B cell (primary cell): ENCODE measurements around the gene PPP1R12B. TPM values are rescaled to one million over a fixed set of nuclear protein-coding genes. Genes with fewer than 3 reads are reported as not detected.

Source experiments
- ATAC-seq: fragments of 200-7000 bp; cut with Tn5 transposase; one replicate; pipeline ENCODE4 v1.10.0; 2021; ENCODE audit warnings: low read depth, mild to moderate bottlenecking, moderate number of reproducible peaks, moderate library complexity
- CTCF ChIA-PET: fragments of 350-600 bp; sonication (Branson Sonifier 250); formaldehyde crosslinking; loops from one replicate; lab custom pipeline; 2021; ENCODE audit warnings: antibody characterized with exemption, inconsistent platforms; lab: Charles Lee
- POLR2A ChIA-PET: fragments of 350-600 bp; sonication (Branson Sonifier 250); formaldehyde crosslinking; loops from one replicate; lab custom pipeline; 2021; ENCODE audit warnings: antibody characterized with exemption; lab: Charles Lee
- DNase-seq: peaks from one replicate; pipeline ENCODE4 v3.0.0; 2013
- H2AFZ ChIP-seq: 2 replicates; pipeline ENCODE4 v1.6.1; 2012; ENCODE audit warnings: mild to moderate bottlenecking, low read depth, low read length; ENCODE audit not compliant: insufficient read depth, poor library complexity, severe bottlenecking
- H3K27ac ChIP-seq, 2 donors: 1 replicate in 1 of 2; 2 replicates in 1 of 2; pipeline ENCODE4 v1.5.1; 2012 to 2013; ENCODE audit warnings: low read length in 2 of 2, mild to moderate bottlenecking in 2 of 2, moderate library complexity in 1 of 2
- H3K27me3 ChIP-seq, 4 experiments: fragments of 200-600 bp in 1 of 4; sonication (generic) in 1 of 4; replicated peaks in 1 of 4; 1 replicate in 2 of 4; 2 replicates in 2 of 4; pipeline versions ENCODE4 v1.6.1 to v1.7.0; 2013 to 2016; ENCODE audit warnings: low read length in 3 of 4, mild to moderate bottlenecking in 2 of 4, mixed read lengths in 1 of 4, moderate library complexity in 1 of 4; ENCODE audit not compliant: insufficient read depth in 4 of 4, control insufficient read depth in 3 of 4; ENCODE audit errors: control extremely low read depth in 1 of 4
- H3K36me3 ChIP-seq, 2 experiments: replicated peaks in 1 of 2; 1 replicate in 1 of 2; 2 replicates in 1 of 2; pipeline versions ENCODE4 v1.6.1 to v1.7.1; 2013; ENCODE audit warnings: low read length in 1 of 2; ENCODE audit not compliant: insufficient read depth in 2 of 2, control insufficient read depth in 1 of 2; ENCODE audit errors: control extremely low read depth in 1 of 2, extremely low read depth in 1 of 2
- H3K4me1 ChIP-seq, 2 donors: fragments of 200-600 bp in 1 of 2; sonication (generic) in 1 of 2; 1 replicate in 1 of 2; 2 replicates in 1 of 2; pipeline versions ENCODE4 v1.5.1 to v1.6.1; 2013 to 2017; ENCODE audit warnings: low read length in 2 of 2; ENCODE audit not compliant: control insufficient read depth in 2 of 2, insufficient read depth in 2 of 2
- H3K4me2 ChIP-seq: replicated peaks from 2 replicates; pipeline ENCODE3; 2012; ENCODE audit warnings: mild to moderate bottlenecking, low read depth, low read length; ENCODE audit not compliant: poor library complexity, severe bottlenecking
- H3K4me3 ChIP-seq, 5 experiments: fragments of 200-600 bp in 1 of 5; sonication (generic) in 1 of 5; 1 replicate in 3 of 5; 2 replicates in 2 of 5; pipeline versions ENCODE4 v1.5.1 to v1.7.0; 2011 to 2016; ENCODE audit warnings: low read length in 4 of 5, mild to moderate bottlenecking in 4 of 5, low read depth in 2 of 5, control low read depth in 1 of 5, moderate library complexity in 1 of 5; ENCODE audit not compliant: insufficient read depth in 1 of 5; ENCODE audit errors: control extremely low read depth in 1 of 5, extremely low read depth in 1 of 5
- H3K79me2 ChIP-seq: fragments of 200-600 bp; sonication (generic); one replicate; pipeline ENCODE4 v1.6.0; 2016; ENCODE audit warnings: low read length; ENCODE audit not compliant: control insufficient read depth, insufficient read depth
- H3K9ac ChIP-seq: fragments of 200-600 bp; sonication (generic); 2 replicates; pipeline ENCODE4 v1.6.1; 2017; ENCODE audit warnings: mild to moderate bottlenecking, low read length, moderate library complexity
- H3K9me3 ChIP-seq, 3 donors: one replicate each; pipeline versions ENCODE4 v1.6.1 to v1.7.1; 2013; ENCODE audit warnings: low read length in 2 of 3; ENCODE audit not compliant: control insufficient read depth in 2 of 3, insufficient read depth in 1 of 3; ENCODE audit errors: control extremely low read depth in 1 of 3
- H4K20me1 ChIP-seq: 2 replicates; pipeline ENCODE4 v1.6.0; 2012; ENCODE audit warnings: mild to moderate bottlenecking, low read length; ENCODE audit not compliant: insufficient read depth, control insufficient read depth, poor library complexity, severe bottlenecking
- H3K27ac Mint-ChIP-seq: one replicate; pipeline ENCODE4 v1.8.0; 2021; ENCODE audit warnings: mixed read lengths
- H3K27me3 Mint-ChIP-seq: one replicate; pipeline ENCODE4 v1.8.0; 2021; ENCODE audit warnings: mixed read lengths
- H3K4me1 Mint-ChIP-seq: one replicate; pipeline ENCODE4 v1.8.0; 2021; ENCODE audit warnings: mixed read lengths
- H3K4me3 Mint-ChIP-seq: one replicate; pipeline ENCODE4 v1.8.0; 2021; ENCODE audit warnings: mixed read lengths
- H3K9me3 Mint-ChIP-seq: one replicate; pipeline ENCODE4 v1.8.0; 2022; ENCODE audit warnings: mixed read lengths; ENCODE audit not compliant: insufficient read depth
- EZH2 ChIP-seq: IDR thresholded peaks from 2 replicates; pipeline ENCODE4 v1.6.1; 2012; ENCODE audit warnings: borderline replicate concordance, low read depth, mild to moderate bottlenecking, moderate library complexity, low read length; ENCODE audit not compliant: insufficient read depth, poor library complexity, severe bottlenecking
- WGBS: methylation state at CpG from one replicate; pipeline ENCODE4 v1.1.5; 2013; ENCODE audit warnings: missing lambda C conversion rate; ENCODE audit not compliant: insufficient coverage; 5-methylcytosine and 5-hydroxymethylcytosine counted together
- intact Hi-C: fragments of 100-400 bp; cut with micrococcal nuclease; formaldehyde crosslinking; loops from one replicate; pipeline ENCODE4 v1.10.0; 2022
- polyA minus RNA-seq: library from RNA; depleted of rRNA, polyadenylated mRNA; stranded (reverse); fragments of >200 nt; gene quantifications from 2 replicates; pipeline ENCODE4 v1.2.3, GENCODE V29; 2012
- polyA plus RNA-seq: library from polyadenylated mRNA; depleted of rRNA; stranded (reverse); fragments of >200 nt; gene quantifications from 2 replicates; pipeline ENCODE4 v1.2.3, GENCODE V29; 2012
- total RNA-seq, 2 donors: library from RNA; stranded (reverse); fragments of 120-200 nt in 1 of 2; gene quantifications; 1 replicate in 1 of 2; 2 replicates in 1 of 2; pipeline versions ENCODE4 v1.2.3 to v1.2.4, GENCODE V29; 2013 to 2022
- TF ChIP-seq, protein P1 (sequence below): fragments of 200-600 bp; IDR thresholded peaks from one replicate; pipeline ENCODE4 v1.8.0; 2022; ENCODE audit warnings: antibody characterized with exemption, mild to moderate bottlenecking

PPP1R12B gene, protein sequence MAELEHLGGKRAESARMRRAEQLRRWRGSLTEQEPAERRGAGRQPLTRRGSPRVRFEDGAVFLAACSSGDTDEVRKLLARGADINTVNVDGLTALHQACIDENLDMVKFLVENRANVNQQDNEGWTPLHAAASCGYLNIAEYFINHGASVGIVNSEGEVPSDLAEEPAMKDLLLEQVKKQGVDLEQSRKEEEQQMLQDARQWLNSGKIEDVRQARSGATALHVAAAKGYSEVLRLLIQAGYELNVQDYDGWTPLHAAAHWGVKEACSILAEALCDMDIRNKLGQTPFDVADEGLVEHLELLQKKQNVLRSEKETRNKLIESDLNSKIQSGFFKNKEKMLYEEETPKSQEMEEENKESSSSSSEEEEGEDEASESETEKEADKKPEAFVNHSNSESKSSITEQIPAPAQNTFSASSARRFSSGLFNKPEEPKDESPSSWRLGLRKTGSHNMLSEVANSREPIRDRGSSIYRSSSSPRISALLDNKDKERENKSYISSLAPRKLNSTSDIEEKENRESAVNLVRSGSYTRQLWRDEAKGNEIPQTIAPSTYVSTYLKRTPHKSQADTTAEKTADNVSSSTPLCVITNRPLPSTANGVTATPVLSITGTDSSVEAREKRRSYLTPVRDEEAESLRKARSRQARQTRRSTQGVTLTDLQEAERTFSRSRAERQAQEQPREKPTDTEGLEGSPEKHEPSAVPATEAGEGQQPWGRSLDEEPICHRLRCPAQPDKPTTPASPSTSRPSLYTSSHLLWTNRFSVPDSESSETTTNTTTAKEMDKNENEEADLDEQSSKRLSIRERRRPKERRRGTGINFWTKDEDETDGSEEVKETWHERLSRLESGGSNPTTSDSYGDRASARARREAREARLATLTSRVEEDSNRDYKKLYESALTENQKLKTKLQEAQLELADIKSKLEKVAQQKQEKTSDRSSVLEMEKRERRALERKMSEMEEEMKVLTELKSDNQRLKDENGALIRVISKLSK
- 36.8 and 49.6 TPM in 2 replicates for total RNA-seq
- 16.5 TPM for total RNA-seq (2013)
- polyA plus RNA-seq, result 4.8 and 7.1 TPM in 2 replicates
- polyA minus RNA-seq, result 32.2 and 50.3 TPM in 2 replicates

- Histone ChIP-seq H2AFZ (peak within 1 kb of the TSS; percentile 86), H3K9ac (peak within 1 kb of the TSS; percentile 84), H3K9me3 (no peaks in the 10 kb centered on the region), H3K4me1 (peaks cover 11 to 12% of the 10 kb centered on the region in 2 donors), H3K27ac (peak within 1 kb of the TSS; percentile 3 to 79), H4K20me1 (no peaks in the 10 kb centered on the region), H3K4me2 (peak within 1 kb of the TSS; percentile 83), H3K36me3 (no peaks in the 10 kb centered on the region), H3K79me2 (peaks cover 45% of the 10 kb centered on the region), H3K4me3 (peak within 1 kb of the TSS; percentile 74 to 97 (median 89)), H3K27me3 (no peaks in the 10 kb centered on the region)
- no peak for TF ChIP-seq EZH2
- TF ChIP-seq, protein P1, sequence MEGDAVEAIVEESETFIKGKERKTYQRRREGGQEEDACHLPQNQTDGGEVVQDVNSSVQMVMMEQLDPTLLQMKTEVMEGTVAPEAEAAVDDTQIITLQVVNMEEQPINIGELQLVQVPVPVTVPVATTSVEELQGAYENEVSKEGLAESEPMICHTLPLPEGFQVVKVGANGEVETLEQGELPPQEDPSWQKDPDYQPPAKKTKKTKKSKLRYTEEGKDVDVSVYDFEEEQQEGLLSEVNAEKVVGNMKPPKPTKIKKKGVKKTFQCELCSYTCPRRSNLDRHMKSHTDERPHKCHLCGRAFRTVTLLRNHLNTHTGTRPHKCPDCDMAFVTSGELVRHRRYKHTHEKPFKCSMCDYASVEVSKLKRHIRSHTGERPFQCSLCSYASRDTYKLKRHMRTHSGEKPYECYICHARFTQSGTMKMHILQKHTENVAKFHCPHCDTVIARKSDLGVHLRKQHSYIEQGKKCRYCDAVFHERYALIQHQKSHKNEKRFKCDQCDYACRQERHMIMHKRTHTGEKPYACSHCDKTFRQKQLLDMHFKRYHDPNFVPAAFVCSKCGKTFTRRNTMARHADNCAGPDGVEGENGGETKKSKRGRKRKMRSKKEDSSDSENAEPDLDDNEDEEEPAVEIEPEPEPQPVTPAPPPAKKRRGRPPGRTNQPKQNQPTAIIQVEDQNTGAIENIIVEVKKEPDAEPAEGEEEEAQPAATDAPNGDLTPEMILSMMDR, result no peak
- WGBS, result under 1% methylated on average over 60 of the region's 60 CpGs
- Mint-ChIP-seq H3K9me3 (no peaks in the 10 kb centered on the region), H3K27me3 (no peaks in the 10 kb centered on the region), H3K4me3 (peak within 1 kb of the TSS; percentile 91), H3K27ac (peak within 1 kb of the TSS; percentile 90), H3K4me1 (peaks cover 29% of the 10 kb centered on the region)
- POLR2A ChIA-PET, result no interaction called here
- ATAC-seq (peak; percentile 94), DNase-seq (peak; percentile 97)
- CTCF ChIA-PET, result interaction anchor here (0.6 to 1.0 kb wide), 2 partner anchors 33 to 164 kb away, joined by 3 read pairs; no protein-coding TSS in a partner anchor
- intact Hi-C loops, result loop anchor here (1.0 to 10.0 kb wide), 5 partner anchors 206 to 658 kb away; partner anchors contain the start of genes ADIPOR1, PCAT6, RNPEP and TMEM183A
Measured at GRCh38 chr1:202348509-202349205, at the start of gene PPP1R12B. Gene PPP1R12B, plus strand, starts transcription at chr1:202348699. Its CDS starts 153 bp downstream, at chr1:202348852.
